GM18502 (cell line): ENCODE results near the gene DHRS3.

Experiments used
- ATAC-seq: cut with Tn5 transposase; IDR thresholded peaks from one replicate; pipeline ENCODE4 v1.9.1; 2021; ENCODE audit warnings: mild to moderate bottlenecking; ENCODE audit not compliant: unreplicated experiment, poor library complexity

Gene DHRS3

DNA sequence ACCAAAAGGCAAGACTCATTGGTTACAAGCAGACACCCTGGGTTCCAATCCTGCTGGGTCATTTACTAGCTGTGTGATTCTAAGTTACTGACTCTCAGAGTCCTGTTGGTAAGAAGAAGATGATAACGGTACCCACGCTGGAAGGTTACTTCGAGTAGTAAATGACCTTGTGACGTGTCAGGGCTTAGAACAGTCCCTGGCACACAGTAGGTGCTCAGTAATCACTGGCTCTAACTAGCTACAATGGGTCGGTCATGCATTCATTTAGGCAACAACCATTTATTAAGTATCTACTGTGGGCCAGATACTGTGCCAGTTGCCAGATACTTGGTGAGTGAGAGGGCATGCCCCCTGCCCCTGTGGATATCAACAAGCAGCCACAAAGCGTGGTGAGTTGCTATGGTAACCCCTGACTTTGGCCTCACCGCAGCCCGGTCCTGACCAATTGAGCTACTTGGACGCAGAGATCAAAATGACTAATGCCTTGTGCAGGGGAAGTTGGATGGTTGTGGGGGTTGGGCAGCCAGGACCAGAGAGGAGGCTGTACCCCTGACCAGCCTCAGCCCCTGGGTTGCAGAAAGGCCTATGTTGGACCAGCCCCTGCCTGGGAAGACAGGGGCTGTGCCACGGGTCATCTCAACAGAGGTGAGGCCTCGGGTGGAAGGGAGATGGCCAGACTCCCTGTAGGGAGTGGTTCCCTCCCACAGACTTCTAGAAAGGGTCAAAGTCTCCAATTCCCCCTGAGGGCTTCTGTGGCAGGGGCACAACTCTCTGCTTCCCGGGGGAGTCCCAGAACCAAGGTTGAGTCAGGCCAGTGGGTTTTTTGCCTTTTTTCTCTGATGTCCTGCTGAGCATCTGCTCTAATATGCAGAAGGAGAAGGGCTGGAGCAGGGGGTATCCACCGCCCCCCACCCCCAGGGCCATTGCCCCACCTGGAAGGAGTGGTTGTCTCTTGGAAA, 16.0 kb downstream of the DHRS3 start:
- ATAC-seq, result no peak

GRCh38 chr1:12600880-12601633, 17.0 kb downstream of the DHRS3 start:
- no peak for ATAC-seq

GRCh38 chr1:12600335-12600734, 17.7 kb downstream of the DHRS3 start:
- no peak for ATAC-seq

GRCh38 chr1:12599657-12600056, 18.4 kb downstream of the DHRS3 start:
- no peak for ATAC-seq

GRCh38 chr1:12598974-12599373, 19.0 kb downstream of the DHRS3 start:
- no peak for ATAC-seq

DNA sequence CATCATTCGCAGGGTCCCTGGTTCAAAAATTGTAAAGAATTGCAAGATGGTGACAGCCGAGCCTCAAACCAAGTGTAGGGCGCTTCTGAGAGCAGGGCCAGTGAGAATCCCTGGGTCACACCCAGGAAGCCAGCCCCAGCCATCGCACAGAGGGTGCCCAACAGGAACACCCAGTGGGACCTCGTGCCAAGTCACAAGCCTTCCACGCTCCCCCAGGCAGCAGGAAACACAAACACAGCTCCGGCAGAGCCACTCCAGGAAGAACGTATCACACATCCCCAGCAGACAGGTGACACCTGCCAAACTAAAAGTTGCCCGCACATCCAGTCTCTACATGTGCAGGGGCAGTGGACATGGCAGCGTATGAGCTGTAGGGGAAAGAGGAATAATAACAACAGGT, 20.2 kb downstream of the DHRS3 start:
- ATAC-seq, result no peak

DNA sequence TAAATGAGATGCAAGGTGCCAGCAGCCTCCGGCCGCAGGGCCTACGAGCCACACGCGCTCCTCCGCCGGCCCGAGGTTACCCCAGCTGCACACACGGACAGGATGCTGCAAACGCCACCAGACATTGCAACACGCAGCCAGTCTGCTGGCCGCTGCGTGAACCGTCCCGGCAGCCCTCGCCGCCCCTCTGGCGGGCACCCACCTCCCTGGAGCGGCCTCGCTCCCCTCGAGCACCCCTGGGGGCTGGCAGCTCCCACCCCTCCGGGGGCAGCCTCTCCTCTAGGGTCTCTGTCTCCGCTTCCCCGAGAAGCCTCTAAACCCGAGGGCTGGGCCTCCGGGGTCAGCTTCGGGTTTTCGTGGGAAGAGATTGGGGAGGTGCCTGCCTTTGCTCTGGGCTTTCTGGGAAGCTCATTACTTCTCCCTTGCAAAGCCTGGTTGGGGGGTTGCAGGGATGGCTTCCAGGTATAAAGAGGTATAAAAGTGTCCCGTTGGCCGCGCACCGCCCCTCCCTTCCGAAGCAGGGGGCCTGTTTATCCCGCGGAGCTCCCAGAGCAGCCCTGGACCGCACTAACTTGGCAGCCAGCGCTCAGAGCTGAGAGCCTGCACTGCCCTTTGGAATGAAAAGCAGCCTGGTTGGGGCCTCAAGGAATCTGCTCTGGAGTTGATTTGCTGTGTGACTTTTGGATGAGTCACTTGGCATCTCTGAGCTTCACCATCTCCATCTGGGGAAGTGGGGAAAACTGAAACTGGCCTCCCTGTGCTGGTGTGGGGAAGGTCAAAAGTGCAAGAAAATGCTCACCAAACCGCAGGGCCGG, 21.8 kb downstream of the DHRS3 start:
- ATAC-seq, result no peak

GRCh38 chr1:12595757-12596006, 22.3 kb downstream of the DHRS3 start:
- no peak for ATAC-seq

- no peak for ATAC-seq
These were observed 22.8 kb downstream of the DHRS3 start for GRCh38 chr1:12594966-12595756.

DNA sequence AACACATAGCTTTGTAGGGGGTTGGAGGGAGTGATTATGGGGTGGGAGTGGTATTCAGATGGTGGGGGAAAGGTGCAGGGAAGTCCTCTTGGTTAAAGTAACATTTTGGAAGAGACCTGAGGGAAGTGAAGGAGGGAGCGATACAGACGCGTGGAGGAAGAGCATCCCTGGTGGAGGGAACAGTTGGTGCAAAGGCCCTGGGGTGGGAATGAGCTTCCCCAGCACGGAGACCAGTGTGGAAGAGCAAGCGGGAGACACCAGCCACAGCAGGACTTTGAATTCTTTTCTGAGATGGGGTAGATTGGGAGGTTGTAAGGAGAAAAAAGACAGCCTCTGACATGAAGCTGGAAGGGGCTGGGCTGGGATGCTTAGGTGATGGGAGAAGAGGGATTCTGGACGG, 23.5 kb downstream of the DHRS3 start:
- no peak for ATAC-seq

DNA sequence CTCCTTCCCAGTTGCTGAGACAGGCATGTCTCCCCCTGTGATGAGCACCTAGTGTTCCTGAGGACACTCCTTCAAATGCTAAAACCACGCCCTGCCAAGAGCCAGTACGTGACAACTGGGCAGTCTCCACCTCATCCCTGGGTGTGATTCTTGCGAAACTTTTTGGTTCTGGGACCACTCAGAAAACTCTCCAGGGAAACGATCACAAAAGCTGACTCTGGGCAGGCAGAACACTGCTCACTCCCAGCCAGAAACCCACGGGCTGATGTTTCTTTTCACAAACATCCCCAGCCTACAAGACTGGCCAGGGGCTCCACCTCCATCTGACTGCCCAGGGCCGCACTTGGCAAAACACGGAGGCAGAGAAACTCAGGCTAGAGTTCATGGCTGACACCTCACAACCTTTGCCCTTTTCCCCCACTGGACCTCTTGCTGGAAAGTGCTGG, 24.4 kb downstream of the DHRS3 start:
- ATAC-seq, result no peak

GRCh38 chr1:12592496-12592895, 25.5 kb downstream of the DHRS3 start:
- ATAC-seq, result no peak

DNA sequence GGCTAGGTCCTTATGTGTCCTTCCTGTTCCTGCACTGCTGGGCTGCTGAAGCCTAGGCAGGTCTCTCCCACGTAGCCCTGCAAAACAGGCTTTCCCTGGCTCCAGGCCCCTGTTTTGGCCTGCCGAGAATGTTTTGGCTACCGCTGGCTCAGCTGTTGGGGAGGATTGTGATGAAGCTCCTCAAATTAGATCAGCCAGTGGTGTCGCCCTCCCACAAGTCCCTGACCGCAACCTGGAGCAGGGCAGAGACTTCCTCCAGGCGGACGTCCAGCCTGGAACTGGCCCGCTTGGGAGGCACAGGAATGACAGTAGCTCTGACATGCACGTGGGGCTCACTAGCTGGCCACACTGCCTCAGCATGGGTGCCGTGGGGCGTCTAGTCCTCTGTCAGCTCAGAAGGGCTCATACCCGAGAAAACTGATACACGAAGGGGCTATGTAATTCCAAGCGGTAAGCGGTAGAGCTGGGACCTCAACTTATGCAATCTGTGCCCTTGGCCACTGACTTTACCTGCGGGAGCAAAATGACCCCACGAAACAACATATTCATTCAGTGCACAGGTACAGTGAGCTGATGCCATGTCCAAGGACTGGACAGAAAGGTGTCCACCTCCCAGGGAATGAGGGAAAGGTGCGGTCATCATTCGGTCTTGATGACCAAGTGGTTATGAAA, 26.6 kb downstream of the DHRS3 start:
- no peak for ATAC-seq

- no peak for ATAC-seq
These were observed 29.3 kb downstream of the DHRS3 start for GRCh38 chr1:12588695-12589094.

DNA sequence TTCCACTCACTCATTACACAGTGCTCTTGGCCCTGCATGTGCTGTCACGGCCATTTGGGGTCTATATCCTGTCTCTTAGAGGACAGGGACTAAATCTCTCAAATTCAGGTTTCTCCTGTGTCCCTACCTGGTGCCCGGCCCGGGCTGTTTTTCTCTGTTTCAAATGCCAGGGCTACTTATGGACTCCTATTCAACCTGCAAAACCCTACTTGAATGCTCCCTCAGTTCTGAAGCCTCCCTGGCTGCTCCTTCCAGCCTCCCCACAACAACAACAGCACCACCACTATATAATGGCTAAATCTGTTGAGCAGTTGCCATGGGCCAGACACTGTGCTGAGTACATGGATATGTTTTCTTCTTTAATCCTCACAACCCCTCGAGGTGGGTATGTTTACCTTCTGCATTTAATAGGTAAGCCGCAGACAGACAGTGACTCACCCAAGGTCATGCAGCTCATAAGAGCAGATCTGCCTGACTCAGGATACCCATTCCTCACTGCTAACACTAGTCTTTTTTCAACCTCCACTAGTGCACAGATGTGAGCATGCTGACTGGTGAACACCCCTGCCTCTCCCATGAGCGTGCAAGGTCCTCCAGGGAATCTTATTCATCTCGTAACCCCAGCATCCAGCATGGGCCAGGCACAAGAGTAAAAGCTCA, 29.9 kb downstream of the DHRS3 start:
- ATAC-seq, result no peak

DNA sequence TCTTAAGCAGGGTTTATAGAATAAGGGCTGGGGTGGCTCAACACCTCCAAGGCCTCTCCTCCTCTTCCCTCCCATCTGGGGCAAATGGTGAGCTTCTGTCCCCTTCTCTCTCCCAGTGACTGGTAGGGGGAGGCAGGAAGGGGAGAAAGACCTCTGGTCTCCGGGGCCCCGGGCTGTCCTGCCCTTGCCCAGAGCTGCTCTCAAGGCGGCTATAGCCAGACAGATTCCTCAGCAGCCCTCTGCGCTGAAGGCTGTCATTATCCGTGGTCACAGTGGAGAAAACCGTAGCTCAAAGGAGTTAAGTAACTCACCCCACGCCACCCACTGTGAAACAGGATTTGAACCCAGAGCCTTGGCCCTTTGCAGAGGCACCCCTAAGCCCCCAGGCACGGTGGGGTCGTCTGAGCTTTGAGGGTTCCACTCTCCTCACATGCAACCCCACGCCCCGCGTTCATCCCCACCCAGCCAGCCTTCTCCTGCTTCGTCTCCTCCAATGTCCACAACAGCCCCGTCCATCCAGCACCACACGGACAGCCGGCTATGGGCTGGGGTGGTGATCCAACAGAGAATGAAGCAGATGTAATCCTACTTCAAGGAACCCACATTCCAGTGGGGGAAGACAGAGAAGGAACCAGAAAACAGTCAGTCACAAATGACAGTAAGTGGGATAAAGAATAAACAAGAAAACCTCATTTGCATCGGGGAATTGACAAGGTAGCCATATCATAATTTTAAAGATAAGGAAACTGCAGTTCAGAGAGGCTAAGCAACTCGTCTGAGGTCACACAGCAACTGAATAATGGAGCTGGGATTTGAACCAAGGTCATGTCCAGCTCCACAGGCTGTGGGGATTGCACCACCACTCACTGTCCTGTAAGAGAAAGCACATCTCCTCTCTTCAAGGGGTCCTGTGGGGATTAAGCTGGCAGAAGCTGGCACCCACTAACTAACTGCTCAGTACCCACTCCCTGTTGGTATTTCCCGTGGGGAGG, 31.8 kb downstream of the DHRS3 start:
- ATAC-seq, result no peak

GRCh38 chr1:12585536-12585935, 32.5 kb downstream of the DHRS3 start:
- no peak for ATAC-seq
